Measurements from ENCODE around the gene TMC7. TPM values are rescaled to one million over a fixed set of nuclear protein-coding genes. Genes with fewer than 3 reads are reported as not detected.

Gene TMC7
- total RNA-seq, 1 donor from 2014 or later, result 10.0 TPM

DNA sequence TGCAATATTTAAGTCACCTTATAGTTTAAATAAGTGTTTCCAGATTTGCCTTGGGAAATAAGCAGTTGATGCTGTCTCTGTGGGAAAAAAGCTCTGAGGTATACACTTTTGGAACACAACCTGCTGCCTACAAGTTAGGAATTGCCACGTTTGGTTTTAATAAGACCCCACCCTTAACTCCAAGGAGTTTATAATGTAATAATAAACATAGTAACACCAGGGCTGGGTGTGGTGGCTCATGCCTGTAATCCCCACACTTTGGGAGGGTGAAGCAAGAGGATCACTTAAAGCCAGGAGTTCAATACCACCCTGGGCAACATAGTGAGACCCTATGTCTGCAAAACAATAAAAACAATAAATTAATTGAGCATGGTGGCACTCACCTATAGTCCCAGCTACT lies 41.7 kb upstream of the TMC7 start:
- no peak overlapping the region for H3K27ac ChIP-seq
- peaks cover 0 to 6% of the 10 kb centered on the region in 2 donors for H3K4me1 ChIP-seq
- no peak overlapping the region for H3K4me3 ChIP-seq
- H3K27me3 ChIP-seq, result no peaks in the 10 kb centered on the region
- TF ChIP-seq, protein P1, sequence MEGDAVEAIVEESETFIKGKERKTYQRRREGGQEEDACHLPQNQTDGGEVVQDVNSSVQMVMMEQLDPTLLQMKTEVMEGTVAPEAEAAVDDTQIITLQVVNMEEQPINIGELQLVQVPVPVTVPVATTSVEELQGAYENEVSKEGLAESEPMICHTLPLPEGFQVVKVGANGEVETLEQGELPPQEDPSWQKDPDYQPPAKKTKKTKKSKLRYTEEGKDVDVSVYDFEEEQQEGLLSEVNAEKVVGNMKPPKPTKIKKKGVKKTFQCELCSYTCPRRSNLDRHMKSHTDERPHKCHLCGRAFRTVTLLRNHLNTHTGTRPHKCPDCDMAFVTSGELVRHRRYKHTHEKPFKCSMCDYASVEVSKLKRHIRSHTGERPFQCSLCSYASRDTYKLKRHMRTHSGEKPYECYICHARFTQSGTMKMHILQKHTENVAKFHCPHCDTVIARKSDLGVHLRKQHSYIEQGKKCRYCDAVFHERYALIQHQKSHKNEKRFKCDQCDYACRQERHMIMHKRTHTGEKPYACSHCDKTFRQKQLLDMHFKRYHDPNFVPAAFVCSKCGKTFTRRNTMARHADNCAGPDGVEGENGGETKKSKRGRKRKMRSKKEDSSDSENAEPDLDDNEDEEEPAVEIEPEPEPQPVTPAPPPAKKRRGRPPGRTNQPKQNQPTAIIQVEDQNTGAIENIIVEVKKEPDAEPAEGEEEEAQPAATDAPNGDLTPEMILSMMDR (IDR thresholded peaks at IDR 0.05), result no peak
- DNase-seq (ENCODE audit: low spot score in 2 of 2), result no peak
- no peaks in the 10 kb centered on the region for H3K9me3 ChIP-seq
- no peaks in the 10 kb centered on the region for H3K36me3 ChIP-seq
- intact Hi-C loops (cut with DNase I), result no loop called here

DNA sequence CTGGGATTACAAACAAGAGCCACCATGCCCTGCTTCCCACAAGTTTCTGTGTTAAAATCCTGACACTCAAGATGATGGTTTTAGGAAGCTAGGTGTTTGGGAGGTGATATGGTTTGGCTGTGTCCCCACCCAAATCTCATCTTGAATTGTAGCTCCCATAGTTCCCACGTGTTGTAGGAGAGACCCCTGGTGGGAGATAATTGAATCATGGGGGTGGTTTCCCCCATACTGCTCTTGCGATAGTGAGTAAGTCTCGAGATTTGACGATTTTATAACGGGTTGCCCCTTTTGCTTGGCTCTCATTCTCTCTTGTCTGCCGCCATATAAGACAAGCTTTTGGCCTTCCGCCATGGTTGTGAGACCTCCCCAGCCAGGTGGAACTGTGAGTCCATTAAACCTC lies 40.3 kb upstream of the TMC7 start:
- TF ChIP-seq, protein P1 (IDR thresholded peaks at IDR 0.05), result no peak
- no peaks in the 10 kb centered on the region for H3K36me3 ChIP-seq
- H3K4me1 ChIP-seq, result peaks cover 0 to 6% of the 10 kb centered on the region in 2 donors
- no peaks in the 10 kb centered on the region for H3K27me3 ChIP-seq
- intact Hi-C loops (cut with DNase I), result no loop called here
- H3K27ac ChIP-seq, result no peak overlapping the region
- no peaks in the 10 kb centered on the region for H3K9me3 ChIP-seq
- H3K4me3 ChIP-seq, result no peak overlapping the region
- no peak for DNase-seq (ENCODE audit: low spot score in 2 of 2)

DNA sequence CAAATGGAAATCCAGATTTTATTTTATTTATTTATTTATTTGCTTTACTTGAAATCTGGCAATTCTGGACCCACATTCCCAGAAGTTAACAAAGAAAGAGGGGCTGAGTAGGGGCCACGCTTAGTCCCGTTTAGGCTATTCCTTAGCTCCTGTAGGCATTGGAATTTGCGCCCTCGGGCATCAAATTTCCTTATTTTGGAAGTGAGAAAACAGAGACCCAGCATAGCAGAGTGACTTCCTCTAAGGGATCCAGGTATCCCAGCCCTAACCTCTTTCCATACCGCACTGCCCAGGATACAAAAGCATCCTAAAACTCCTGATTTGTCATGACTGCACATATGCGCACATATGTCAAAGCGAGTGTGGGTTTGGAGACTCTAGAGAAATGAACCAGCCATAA lies 38.5 kb upstream of the TMC7 start:
- H3K9me3 ChIP-seq, result no peaks in the 10 kb centered on the region
- no peak overlapping the region for H3K27ac ChIP-seq
- no peaks in the 10 kb centered on the region for H3K27me3 ChIP-seq
- TF ChIP-seq, protein P1 (IDR thresholded peaks at IDR 0.05), result no peak
- H3K4me3 ChIP-seq, result peak overlapping the region in 1 of 2 donors; percentile 58
- DNase-seq (ENCODE audit: low spot score in 2 of 2), result no peak
- H3K4me1 ChIP-seq, result peaks cover 0 to 6% of the 10 kb centered on the region in 2 donors
- H3K36me3 ChIP-seq, result no peaks in the 10 kb centered on the region
- intact Hi-C loops (cut with DNase I), result no loop called here

DNA sequence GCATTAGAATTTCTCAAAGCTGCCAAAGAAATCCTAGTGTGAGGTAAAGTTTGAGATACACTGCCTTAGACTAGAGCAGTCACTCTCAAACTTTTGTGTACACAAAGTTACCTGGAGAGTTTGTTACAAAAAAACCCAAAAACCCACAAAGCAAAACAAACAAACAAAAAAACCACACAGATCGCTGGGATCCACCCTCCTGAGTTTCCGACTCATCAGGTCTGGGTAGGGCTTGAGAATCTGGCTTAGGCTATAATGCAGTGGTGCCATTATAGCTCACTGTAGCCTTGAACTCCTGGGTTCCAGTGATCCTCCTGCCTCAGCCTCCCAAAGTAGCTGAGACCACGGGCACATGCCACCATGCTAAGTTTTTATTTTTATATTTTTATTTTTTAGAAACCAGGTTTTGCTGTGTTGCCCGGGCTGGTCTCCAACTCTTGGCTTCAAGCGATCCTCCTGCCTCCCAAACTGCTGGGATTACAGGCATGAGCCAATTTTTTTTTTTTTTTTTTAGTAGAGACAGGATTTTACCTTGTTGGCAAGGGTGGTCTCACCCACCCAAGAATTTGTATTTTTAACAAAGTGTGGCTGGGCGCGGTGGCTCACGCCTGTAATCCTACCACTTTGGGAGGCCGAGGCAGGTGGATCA lies 35.2 kb upstream of the TMC7 start:
- no peaks in the 10 kb centered on the region for H3K27me3 ChIP-seq
- no peak overlapping the region for H3K27ac ChIP-seq
- H3K4me1 ChIP-seq, result peaks cover 0 to 6% of the 10 kb centered on the region in 2 donors
- no peak for DNase-seq (ENCODE audit: low spot score in 2 of 2)
- no peak overlapping the region for H3K4me3 ChIP-seq
- H3K36me3 ChIP-seq, result no peaks in the 10 kb centered on the region
- intact Hi-C loops (cut with DNase I), result no loop called here
- no peaks in the 10 kb centered on the region for H3K9me3 ChIP-seq
- TF ChIP-seq, protein P1 (IDR thresholded peaks at IDR 0.05), result no peak

DNA sequence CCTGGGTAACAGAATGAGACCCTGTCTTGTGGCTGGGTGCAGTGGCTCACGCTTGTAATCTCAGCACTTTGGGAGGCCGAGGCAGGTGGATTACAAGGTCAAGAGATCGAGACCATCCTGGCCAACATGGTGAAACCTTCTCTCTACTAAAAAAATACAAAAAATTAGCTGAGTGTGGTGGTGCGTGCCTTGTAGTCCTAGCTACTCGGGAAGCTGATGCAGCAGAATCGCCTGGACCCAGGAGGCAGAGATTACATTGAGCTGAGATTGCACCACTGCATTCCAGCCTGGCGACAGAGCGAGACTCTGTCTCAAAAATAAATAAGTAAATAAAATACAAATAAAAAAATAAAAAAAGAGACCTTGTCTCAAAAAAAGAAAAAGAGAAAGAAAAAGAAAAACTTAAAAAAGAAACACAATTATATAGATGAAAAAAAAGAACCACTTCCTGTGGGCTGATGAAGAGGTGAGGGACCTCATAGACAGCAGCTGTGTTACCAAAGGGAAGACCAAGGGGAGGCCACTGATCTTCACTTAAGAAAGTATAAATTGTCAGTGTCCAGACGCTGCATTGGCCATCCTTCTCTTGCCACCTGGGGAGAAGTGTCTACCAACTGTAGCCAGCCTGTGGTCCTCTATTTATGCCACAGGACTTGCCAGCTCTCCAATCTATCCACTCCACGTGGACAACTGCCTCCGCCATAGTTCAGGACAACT lies 33.1 kb upstream of the TMC7 start:
- no peaks in the 10 kb centered on the region for H3K9me3 ChIP-seq
- no peaks in the 10 kb centered on the region for H3K27me3 ChIP-seq
- TF ChIP-seq, protein P1 (IDR thresholded peaks at IDR 0.05), result no peak
- H3K27ac ChIP-seq, result no peak overlapping the region
- intact Hi-C loops (cut with DNase I), result no loop called here
- no peak for DNase-seq (ENCODE audit: low spot score in 2 of 2)
- H3K4me3 ChIP-seq, result no peak overlapping the region
- H3K36me3 ChIP-seq, result no peaks in the 10 kb centered on the region
- peaks cover 0 to 6% of the 10 kb centered on the region in 2 donors for H3K4me1 ChIP-seq

All from ascending aorta (tissue), 2 donors.